ENCODE measurements around the gene PPP1R3D.

PPP1R3D gene

DNA sequence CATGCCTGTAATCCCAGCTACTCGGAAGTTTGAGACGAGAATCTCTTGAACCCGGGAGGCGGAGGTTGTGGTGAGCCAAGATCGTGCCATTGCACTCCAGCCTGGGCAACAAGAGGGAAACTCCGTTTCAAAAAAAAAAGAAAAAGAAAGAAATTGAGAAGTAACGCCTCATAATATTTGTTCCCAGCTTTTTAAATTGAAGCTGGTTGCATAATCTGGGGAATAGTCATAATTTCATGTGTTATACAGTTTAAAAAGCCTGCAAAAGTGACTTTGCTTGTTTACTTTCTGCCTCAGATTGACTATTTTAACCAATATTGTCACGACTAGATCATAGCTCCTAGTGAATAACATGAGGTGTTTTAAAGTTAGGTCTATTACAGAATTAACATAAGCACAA, 7.3 kb upstream of the PPP1R3D start:
- DNase-seq: no peak

DNA sequence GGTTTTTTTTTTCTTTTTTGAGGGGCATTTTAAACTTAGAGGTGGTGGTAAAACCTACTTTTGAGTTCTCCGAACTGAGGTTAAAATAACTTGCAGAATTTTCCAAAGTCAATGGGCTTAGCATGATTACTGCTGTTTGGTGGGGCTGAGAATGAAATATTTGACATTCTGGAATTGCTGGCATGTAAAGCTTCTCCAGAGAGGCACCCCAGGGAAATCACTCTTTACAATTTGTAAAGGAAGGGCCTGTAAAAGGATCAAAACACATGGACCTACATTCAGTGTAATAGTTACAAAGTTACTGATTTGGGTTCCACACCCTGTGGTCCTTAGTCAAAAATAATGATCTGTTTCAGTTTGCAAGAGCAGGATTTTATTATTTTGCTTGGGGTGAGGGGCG, 5.6 kb upstream of the PPP1R3D start:
- DNase-seq: no peak

- DNase-seq: no peak
Measured at GRCh38 chr20:59945175-59945574, 5.1 kb upstream of the PPP1R3D start.

- no peak for DNase-seq
Measured at GRCh38 chr20:59944726-59945125, 4.6 kb upstream of the PPP1R3D start.

DNA sequence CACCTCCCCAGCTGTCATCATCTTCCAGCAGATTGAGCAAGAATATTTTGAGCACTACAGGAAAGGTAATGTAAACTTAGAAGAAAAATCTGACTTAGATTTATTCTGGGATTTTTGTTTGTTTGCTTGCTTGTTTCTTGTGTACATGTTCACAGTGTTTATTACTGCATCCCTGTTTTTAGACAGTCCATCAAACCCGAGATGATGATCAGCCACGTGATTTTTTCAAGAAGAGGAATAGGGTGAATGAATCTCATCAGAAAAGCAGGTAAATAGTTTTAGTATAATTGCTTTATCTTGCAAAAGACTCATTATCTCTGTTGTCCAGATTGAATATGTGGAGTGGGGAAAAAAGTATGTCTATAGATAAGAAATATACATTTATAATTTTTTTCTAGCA, 2.1 kb upstream of the PPP1R3D start:
- no peak for DNase-seq

- DNase-seq: no peak
Measured at GRCh38 chr20:59940956-59941294, 820 bp upstream of the PPP1R3D start.

DNA sequence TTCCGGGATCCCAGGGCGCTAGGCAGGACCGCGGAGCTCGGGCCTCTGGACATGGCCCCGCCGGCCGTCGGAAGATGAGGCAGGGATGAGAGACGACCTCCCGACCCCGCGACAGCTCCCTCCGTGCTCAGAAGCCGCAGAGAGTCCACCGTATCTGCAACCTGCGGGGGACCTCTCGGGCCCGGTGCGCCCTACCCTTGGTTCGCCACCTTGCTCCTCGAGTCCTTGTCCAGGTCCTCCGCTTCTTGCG, 301 bp downstream of the PPP1R3D start:
- DNase-seq: no peak

- DNase-seq: no peak
Measured at GRCh38 chr20:59939052-59939878, 840 bp downstream of the PPP1R3D start.

DNA sequence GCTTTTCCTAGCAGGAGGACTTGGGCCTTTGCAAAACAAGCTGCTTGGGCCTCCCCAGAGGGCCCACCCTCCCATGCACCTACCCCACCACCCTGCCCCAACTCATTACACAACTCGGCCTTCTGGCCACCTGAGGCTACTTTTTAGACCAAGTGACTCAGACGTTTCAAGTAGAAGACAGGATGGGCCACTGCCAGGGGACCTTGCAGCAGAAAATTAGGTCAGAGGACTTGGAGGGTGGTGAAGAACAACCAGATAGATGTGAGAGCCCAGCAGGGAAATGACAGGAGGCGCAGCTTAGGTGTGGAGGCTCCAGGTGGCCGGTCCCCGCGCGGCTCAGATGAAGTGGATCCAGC, 1.4 kb downstream of the PPP1R3D start:
- no peak for DNase-seq

DNA sequence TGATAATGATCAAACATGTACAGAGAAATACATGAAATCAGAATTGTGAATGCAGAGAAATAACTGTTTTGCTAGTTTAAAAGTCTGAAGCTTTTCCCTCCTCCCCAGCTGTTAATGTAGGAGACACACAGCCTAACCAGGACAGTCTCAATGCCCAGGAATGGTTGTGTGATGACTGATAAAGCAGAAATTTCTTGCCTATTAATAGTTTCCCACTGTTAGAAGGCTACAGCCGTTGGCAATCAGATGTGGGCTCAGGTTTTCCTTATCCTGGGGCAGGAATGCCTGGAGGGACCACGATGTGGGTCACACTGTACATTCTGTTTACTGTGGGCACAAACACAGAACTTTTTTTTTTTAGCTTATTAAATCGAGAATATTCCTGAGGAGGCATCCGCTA, 1.9 kb downstream of the PPP1R3D start:
- no peak for DNase-seq

- no peak for DNase-seq
Measured at GRCh38 chr20:59937150-59937549, 3.0 kb downstream of the PPP1R3D start.

DNA sequence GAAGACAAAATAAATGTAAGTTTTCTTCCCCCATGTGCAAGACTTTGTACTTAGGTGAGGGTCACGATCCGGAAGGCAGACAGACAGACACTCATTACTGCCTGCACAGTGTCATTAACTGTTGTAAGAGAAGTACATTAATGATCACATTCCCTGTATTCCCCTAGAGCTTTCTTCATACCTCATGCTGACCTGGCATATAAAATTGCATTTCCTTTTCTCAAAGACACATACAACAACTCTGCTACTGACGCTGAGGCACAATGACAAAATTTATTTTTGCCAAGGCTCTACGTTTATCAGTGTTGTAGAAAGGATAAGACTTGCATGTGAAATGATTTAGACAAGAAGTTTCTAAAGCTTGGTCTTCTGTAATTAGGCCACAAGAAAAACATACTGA, 3.7 kb downstream of the PPP1R3D start:
- DNase-seq: no peak

- DNase-seq: no peak
Measured at GRCh38 chr20:59935457-59936185, 4.5 kb downstream of the PPP1R3D start.

- DNase-seq: peak; percentile 46
Measured at GRCh38 chr20:59933849-59934585, 6.1 kb downstream of the PPP1R3D start.

DNA sequence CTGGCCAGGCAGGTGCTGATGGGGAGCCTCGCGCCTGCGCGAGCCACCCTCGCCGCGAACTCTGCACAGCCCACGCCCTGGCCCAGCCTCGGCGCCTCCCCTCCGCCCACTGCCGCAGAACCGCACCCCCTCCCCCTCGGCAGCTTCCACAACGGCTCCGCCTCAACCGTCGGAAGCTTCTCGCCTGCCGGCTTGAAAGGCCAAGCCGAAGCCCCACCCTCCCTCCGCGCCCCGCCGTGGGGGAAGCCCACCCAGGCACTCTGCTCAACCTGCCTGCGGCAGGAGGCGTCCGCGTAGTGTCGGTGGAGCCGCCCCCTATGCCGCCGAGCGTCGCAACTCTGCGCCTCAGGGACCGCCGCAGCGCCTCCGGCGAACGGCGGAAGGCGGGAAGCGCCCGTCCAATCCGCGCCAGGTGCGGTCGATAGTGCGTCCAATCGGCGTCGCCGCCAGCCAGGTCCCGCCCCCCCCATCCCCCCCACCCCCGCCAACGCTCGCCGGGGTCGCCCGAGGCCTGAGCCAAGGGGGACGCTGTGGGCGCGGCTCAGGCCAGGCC, 6.7 kb downstream of the PPP1R3D start, which contains the start of gene SYCP2:
SYCP2 (minus strand) TSS at position 342 of the 553 bp plus-strand sequence. CDS start 11,224 bp downstream, outside the sequence.
- DNase-seq: no peak

GRCh38 chr20:59932616-59933295, 7.3 kb downstream of the PPP1R3D start:
- DNase-seq: no peak

DNA sequence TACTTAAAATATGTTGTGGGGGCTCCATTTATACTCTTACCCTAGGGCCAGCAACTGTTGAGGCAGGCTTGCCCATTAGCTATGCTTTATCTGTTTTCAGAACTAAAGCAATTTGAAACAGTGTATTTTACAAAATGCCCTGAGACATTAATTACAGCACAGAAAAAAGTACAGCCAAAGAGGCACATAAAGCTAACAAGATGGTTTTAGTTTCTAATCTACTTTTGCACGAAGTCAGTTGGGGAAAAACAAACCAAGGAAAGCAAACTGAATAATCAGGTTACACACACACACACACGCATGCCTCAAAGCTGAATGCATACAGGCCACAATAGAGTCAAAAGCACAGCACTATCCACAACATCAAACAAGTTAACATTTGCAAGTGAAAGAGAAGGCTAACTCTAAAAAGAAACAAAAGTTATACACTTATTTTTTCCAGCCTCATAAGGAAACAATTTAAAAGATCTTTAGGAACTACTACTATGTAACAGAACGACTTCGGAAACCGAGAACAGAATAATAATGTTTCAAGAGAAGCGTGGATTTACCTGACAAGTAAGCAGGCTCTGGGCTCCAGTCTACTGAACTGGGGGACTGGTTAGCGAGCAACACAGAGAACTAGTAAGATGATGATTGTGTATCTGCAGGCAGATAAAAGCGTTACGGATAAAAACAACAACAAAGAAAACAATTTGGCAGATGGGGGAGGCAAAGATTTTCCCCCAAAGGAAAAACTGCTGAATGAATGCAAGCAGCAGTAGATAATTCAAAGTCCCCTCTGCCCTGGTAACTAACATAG, 8.4 kb downstream of the PPP1R3D start:
- DNase-seq: no peak

- DNase-seq: no peak
Measured at GRCh38 chr20:59925899-59926298, 14.2 kb downstream of the PPP1R3D start.

- no peak for DNase-seq
Measured at GRCh38 chr20:59925359-59925758, 14.7 kb downstream of the PPP1R3D start.

- DNase-seq: no peak
Measured at GRCh38 chr20:59923514-59923913, 16.6 kb downstream of the PPP1R3D start.

- DNase-seq: no peak
Measured at GRCh38 chr20:59920944-59921343, 19.2 kb downstream of the PPP1R3D start.

DNA sequence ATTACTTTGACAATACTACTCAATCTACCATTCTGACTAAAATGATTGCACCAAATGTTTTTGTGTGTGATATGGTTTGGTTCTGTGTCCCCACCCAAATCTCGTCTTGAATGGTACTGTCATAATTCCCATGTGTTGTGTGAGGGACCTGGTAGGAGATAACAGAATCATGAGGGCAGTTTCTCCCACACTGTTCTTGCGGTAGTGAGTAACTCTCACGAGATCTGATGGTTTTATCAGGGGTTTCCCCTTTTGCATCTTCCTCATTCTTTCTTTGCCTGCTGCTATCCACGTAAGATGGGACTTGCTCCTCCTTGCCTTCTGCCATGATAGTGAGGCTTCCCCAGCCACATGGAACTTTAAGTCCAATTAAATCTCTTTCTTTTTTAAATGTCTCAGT, 27.5 kb downstream of the PPP1R3D start:
- DNase-seq: no peak

Data from GOT3 (cell line).